HCT116 (cell line): ENCODE measurements around the gene CTSL. TPM values are rescaled to one million over a fixed set of nuclear protein-coding genes. Genes with fewer than 3 reads are reported as not detected.

ENCODE experiments used
- ATAC-seq: fragments of 200-7000 bp; cut with Tn5 transposase; 2 replicates; pipeline ENCODE4 v1.9.1; 2020; ENCODE audit warnings: mild to moderate bottlenecking, moderate library complexity
- BruUV-seq: library from RNA; stranded (reverse); fragments of 400-500 nt; replicated peaks from 2 replicates; lab custom pipeline; 2021; lab: Mats Ljungman, UMichigan
- CTCF ChIA-PET: fragments of 300-600 bp; sonication (Branson Sonifier 250); formaldehyde crosslinking; loops from one replicate; lab custom pipeline; 2021; ENCODE audit warnings: antibody characterized with exemption; lab: Charles Lee
- POLR2A ChIA-PET: fragments of 300-600, 350-600 bp; sonication (Branson Sonifier 250); formaldehyde crosslinking; loops from one replicate; lab custom pipeline; 2021; ENCODE audit warnings: antibody characterized with exemption; lab: Charles Lee
- RAD21 ChIA-PET, 2 experiments: fragments of 300-600 bp; sonication (Branson Sonifier 250); formaldehyde crosslinking; loops; one replicate each; lab custom pipeline; 2023; ENCODE audit warnings: low total read pairs in 2 of 2; ENCODE audit not compliant: uncharacterized antibody in 2 of 2, unreplicated experiment in 2 of 2, low non-redundant PET in 1 of 2; lab: Charles Lee
- DNase-seq: peaks from one replicate; pipeline ENCODE4 v3.0.0-alpha.2; 2010; ENCODE audit warnings: low read depth, low spot score
- H2AFZ ChIP-seq: fragments of 200-600 bp; shearing (Covaris generic), sonication (generic); 2 replicates; pipeline ENCODE4 v1.6.1; 2017; ENCODE audit warnings: low read depth, mixed run types, mixed read lengths, antibody characterized with exemption, low read length; ENCODE audit not compliant: poor library complexity, severe bottlenecking
- H3K27ac ChIP-seq: 2 replicates; pipeline ENCODE4 v1.5.1; 2012; ENCODE audit warnings: low read depth, low read length
- H3K27me3 ChIP-seq: fragments of 200-600 bp; sonication (generic); 2 replicates; pipeline ENCODE4 v1.6.1; 2016; ENCODE audit warnings: mixed run types, low read length, mixed read lengths; ENCODE audit not compliant: insufficient read depth
- H3K36me3 ChIP-seq, 2 experiments: fragments of 200-500 bp in 1 of 2; fragments of 200-600 bp in 1 of 2; sonication (Bioruptor generic) in 1 of 2; sonication (generic) in 1 of 2; 2 replicates each; pipeline versions ENCODE4 v1.5.1 to v1.6.1; 2014 to 2016; ENCODE audit warnings: low read length in 2 of 2, inconsistent platforms in 1 of 2, mixed read lengths in 1 of 2, mixed run types in 1 of 2; ENCODE audit not compliant: insufficient read depth in 2 of 2, control insufficient read depth in 1 of 2
- H3K4me1 ChIP-seq, 2 experiments: fragments of 200-600 bp in 1 of 2; sonication (generic) in 1 of 2; 2 replicates each; pipeline versions ENCODE4 v1.5.1 to v1.6.1; 2012 to 2017; ENCODE audit warnings: low read length in 2 of 2, inconsistent platforms in 1 of 2, mild to moderate bottlenecking in 1 of 2, mixed read lengths in 1 of 2, mixed run types in 1 of 2, moderate library complexity in 1 of 2; ENCODE audit not compliant: insufficient read depth in 2 of 2, control insufficient read depth in 1 of 2
- H3K4me2 ChIP-seq: fragments of 200-600 bp; sonication (generic); 2 replicates; pipeline ENCODE4 v1.6.1; 2017; ENCODE audit warnings: mixed run types, low read length, mixed read lengths
- H3K4me3 ChIP-seq, 2 experiments: fragments of 200-600 bp in 1 of 2; sonication (generic) in 1 of 2; replicated peaks in 1 of 2; 2 replicates each; pipeline ENCODE4 v1.5.1; 2011 to 2016; ENCODE audit warnings: low read length in 2 of 2, control low read depth in 1 of 2, low read depth in 1 of 2, mild to moderate bottlenecking in 1 of 2, mixed read lengths in 1 of 2, mixed run types in 1 of 2
- H3K79me2 ChIP-seq: fragments of 200-600 bp; sonication (generic); 2 replicates; pipeline ENCODE4 v1.6.1; 2017; ENCODE audit warnings: mild to moderate bottlenecking, mixed run types, low read length, moderate library complexity, mixed read lengths; ENCODE audit not compliant: insufficient read depth
- H3K9ac ChIP-seq: fragments of 200-600 bp; sonication (generic); 2 replicates; pipeline ENCODE4 v1.6.1; 2016; ENCODE audit warnings: low read length, mixed read lengths
- H3K9me2 ChIP-seq: fragments of 200-600 bp; sonication (generic), shearing (Covaris generic); 2 replicates; pipeline ENCODE4 v1.6.1; 2017; ENCODE audit warnings: mixed run types, mild to moderate bottlenecking, moderate library complexity; ENCODE audit not compliant: insufficient read depth
- H3K9me3 ChIP-seq, 2 experiments: fragments of 200-500 bp in 1 of 2; fragments of 200-600 bp in 1 of 2; sonication (Bioruptor generic) in 1 of 2; sonication (generic) in 1 of 2; 2 replicates each; pipeline ENCODE4 v1.6.1; 2014 to 2017; ENCODE audit warnings: low read length in 2 of 2, mixed read lengths in 2 of 2, inconsistent platforms in 1 of 2, low read depth in 1 of 2, mild to moderate bottlenecking in 1 of 2, mixed run types in 1 of 2, moderate library complexity in 1 of 2; ENCODE audit not compliant: control insufficient read depth in 1 of 2, insufficient read depth in 1 of 2
- H4K20me1 ChIP-seq: fragments of 200-600 bp; sonication (generic), shearing (Covaris generic); 2 replicates; pipeline ENCODE4 v1.6.1; 2017; ENCODE audit warnings: mixed run types, mild to moderate bottlenecking, moderate library complexity; ENCODE audit not compliant: insufficient read depth
- ATF3 ChIP-seq: IDR thresholded peaks from 2 replicates; pipeline ENCODE4 v1.6.1; 2012
- CBX3 ChIP-seq: IDR thresholded peaks from 2 replicates; pipeline ENCODE4 v1.6.1; 2012; ENCODE audit warnings: low read depth
- CEBPB ChIP-seq: IDR thresholded peaks from 2 replicates; pipeline ENCODE4 v1.6.1; 2012; ENCODE audit warnings: low read depth
- POLR2AphosphoS5 ChIP-seq: IDR thresholded peaks from 2 replicates; pipeline ENCODE4 v1.6.1; 2011; ENCODE audit warnings: mild to moderate bottlenecking, low read depth, low read length, moderate library complexity
- REST ChIP-seq: IDR thresholded peaks from 2 replicates; pipeline ENCODE4 v1.6.1; 2012; ENCODE audit warnings: low read depth
- SIN3A ChIP-seq: IDR thresholded peaks from 2 replicates; pipeline ENCODE4 v1.6.1; 2012; ENCODE audit warnings: low read depth
- SP1 ChIP-seq: IDR thresholded peaks from 2 replicates; pipeline ENCODE4 v1.6.1; 2012; ENCODE audit warnings: low read depth
- YY1 ChIP-seq: IDR thresholded peaks from 2 replicates; pipeline ENCODE4 v1.6.1; 2011; ENCODE audit warnings: low read length, low read depth, moderate library complexity, mild to moderate bottlenecking; ENCODE audit not compliant: insufficient replicate concordance; ENCODE audit errors: extremely low read depth
- ZFX ChIP-seq: fragments of 450-650 bp; IDR thresholded peaks from 2 replicates; pipeline ENCODE4 v1.6.1; 2017
- intact Hi-C: fragments of 100-400 bp; cut with micrococcal nuclease; formaldehyde crosslinking; loops from 2 replicates; pipeline ENCODE4 v1.10.0; 2022
- total RNA-seq: library from RNA; stranded (reverse); gene quantifications from one replicate; pipeline ENCODE4 v1.2.1, GENCODE V29; 2021; ENCODE audit not compliant: unreplicated experiment

The CTSL gene
- total RNA-seq, 1 experiment from 2014 or later: 63.1 TPM

GRCh38 chr9:87682085-87682484 is 43.8 kb upstream of the CTSL start:
- Histone ChIP-seq H3K36me3 (no peaks in the 10 kb centered on the region), H2AFZ (no peak overlapping the region), H3K27me3 (no peaks in the 10 kb centered on the region), H3K4me2 (no peak overlapping the region), H4K20me1 (no peaks in the 10 kb centered on the region), H3K27ac (no peak overlapping the region), H3K4me3 (no peak overlapping the region), H3K9me2 (no peaks in the 10 kb centered on the region), H3K9ac (no peak overlapping the region), H3K4me1 (peaks cover 0 to 4% of the 10 kb centered on the region in 2 experiments; a peak in 1 of 4 replicates), H3K79me2 (no peaks in the 10 kb centered on the region), H3K9me3 (no peaks in the 10 kb centered on the region)
- no TSS peak for BruUV-seq
- no peak for ATAC-seq
- intact Hi-C loops: loop anchor here (10.0 kb wide), 1 partner anchor 1323 kb away; no protein-coding TSS in a partner anchor
- TF ChIP-seq REST (no peak), ATF3 (no peak), YY1 (no peak), SP1 (no peak), SIN3A (no peak), ZFX (no peak), CBX3 (no peak), POLR2AphosphoS5 (no peak), CEBPB (peak; percentile 22; the same call in 1 of the 2 replicates)
- ChIA-PET RAD21 (no interaction called here), POLR2A (no interaction called here), CTCF (no interaction called here)
- DNase-seq: no peak
